ENCODE measurements around the gene CSNK2B.

GRCh38 chr6:31700740-31701401, 35.0 kb downstream of the CSNK2B start:
- TF ChIP-seq CTCF (conservative IDR thresholded peaks at IDR 0.05) (no peak), EZH2 (IDR thresholded peaks at IDR 0.05; ENCODE audit: low read depth) (no peak)
